Measurements from ENCODE around the gene ACTL8.

The ACTL8 gene

DNA sequence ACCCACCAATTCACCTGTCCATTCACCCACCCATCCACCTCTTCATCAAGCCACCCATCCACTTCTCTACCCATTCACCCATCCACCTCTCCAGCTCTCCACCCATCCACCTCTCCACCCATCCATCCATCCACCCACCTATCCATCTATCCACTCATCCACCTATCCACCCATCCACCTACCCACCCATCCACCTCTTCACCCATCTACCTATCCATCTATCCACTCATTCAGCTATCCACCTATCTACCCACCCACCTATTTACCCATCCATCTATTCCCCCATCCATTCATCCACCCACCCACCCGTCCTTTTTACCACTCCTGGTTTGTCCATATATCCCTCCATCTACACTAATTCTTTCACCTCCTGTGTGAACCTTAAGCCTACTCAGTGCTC lies 105.7 kb downstream of the ACTL8 start:
- no peak overlapping the region for H3K9ac ChIP-seq (ENCODE audit: low read depth, low read length)
- H3K4me3 ChIP-seq (ENCODE audit: low read depth, low read length): no peak overlapping the region
- no peaks in the 10 kb centered on the region for H3K36me3 ChIP-seq (ENCODE audit: control insufficient read depth, insufficient read depth, low read length)
- H3K4me1 ChIP-seq (ENCODE audit: control insufficient read depth, insufficient read depth, low read length): peaks cover 7% of the 10 kb centered on the region
- no peaks in the 10 kb centered on the region for H3K9me3 ChIP-seq (ENCODE audit: control insufficient read depth, insufficient read depth, low read length)
- H3K27me3 ChIP-seq (ENCODE audit: control insufficient read depth, insufficient read depth, low read length): no peaks in the 10 kb centered on the region

DNA sequence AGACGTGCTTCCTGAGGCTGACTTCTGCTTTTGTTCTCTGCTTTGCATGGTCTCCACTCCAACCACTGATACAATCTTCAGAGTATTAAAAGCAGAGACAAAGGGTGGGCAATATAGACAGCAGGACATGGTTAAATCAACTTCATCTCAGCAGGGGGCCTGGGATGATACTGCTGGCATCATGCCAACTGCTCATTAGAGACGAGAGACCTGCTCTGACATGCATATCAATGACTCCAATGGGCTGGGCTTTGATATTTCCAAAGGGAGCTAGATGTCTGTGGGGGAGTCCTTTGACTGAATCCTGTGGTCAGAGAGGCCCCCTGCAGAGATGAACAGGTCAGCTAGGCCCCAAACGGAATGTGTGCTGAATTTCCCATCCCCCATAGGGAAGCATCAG lies 106.6 kb downstream of the ACTL8 start:
- H3K36me3 ChIP-seq (ENCODE audit: control insufficient read depth, insufficient read depth, low read length): no peaks in the 10 kb centered on the region
- H3K4me3 ChIP-seq (ENCODE audit: low read depth, low read length): no peak overlapping the region
- H3K9me3 ChIP-seq (ENCODE audit: control insufficient read depth, insufficient read depth, low read length): no peaks in the 10 kb centered on the region
- H3K4me1 ChIP-seq (ENCODE audit: control insufficient read depth, insufficient read depth, low read length): peaks cover 7% of the 10 kb centered on the region
- H3K9ac ChIP-seq (ENCODE audit: low read depth, low read length): no peak overlapping the region
- no peaks in the 10 kb centered on the region for H3K27me3 ChIP-seq (ENCODE audit: control insufficient read depth, insufficient read depth, low read length)

DNA sequence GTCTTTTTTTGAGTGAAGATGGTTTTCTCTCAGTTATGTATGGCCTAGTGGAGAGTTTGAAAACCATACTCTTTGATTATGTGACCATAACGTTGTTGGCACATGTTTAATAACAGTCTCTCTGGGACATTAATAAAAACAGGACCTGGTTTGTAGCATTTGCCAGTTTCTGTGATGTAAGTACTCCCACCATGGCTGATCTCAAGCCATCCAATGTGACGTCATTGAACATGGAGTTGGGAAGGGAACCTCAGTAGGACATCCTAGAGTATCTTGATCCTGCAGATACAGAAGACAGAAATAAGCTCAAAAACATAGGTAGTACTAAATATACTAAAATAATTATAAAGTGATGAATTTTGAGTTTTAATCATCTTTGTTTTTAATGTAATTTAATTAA lies 107.0 kb downstream of the ACTL8 start:
- H3K27me3 ChIP-seq (ENCODE audit: control insufficient read depth, insufficient read depth, low read length): no peaks in the 10 kb centered on the region
- no peaks in the 10 kb centered on the region for H3K36me3 ChIP-seq (ENCODE audit: control insufficient read depth, insufficient read depth, low read length)
- H3K4me1 ChIP-seq (ENCODE audit: control insufficient read depth, insufficient read depth, low read length): peaks cover 7% of the 10 kb centered on the region
- no peak overlapping the region for H3K4me3 ChIP-seq (ENCODE audit: low read depth, low read length)
- no peak overlapping the region for H3K9ac ChIP-seq (ENCODE audit: low read depth, low read length)
- no peaks in the 10 kb centered on the region for H3K9me3 ChIP-seq (ENCODE audit: control insufficient read depth, insufficient read depth, low read length)

DNA sequence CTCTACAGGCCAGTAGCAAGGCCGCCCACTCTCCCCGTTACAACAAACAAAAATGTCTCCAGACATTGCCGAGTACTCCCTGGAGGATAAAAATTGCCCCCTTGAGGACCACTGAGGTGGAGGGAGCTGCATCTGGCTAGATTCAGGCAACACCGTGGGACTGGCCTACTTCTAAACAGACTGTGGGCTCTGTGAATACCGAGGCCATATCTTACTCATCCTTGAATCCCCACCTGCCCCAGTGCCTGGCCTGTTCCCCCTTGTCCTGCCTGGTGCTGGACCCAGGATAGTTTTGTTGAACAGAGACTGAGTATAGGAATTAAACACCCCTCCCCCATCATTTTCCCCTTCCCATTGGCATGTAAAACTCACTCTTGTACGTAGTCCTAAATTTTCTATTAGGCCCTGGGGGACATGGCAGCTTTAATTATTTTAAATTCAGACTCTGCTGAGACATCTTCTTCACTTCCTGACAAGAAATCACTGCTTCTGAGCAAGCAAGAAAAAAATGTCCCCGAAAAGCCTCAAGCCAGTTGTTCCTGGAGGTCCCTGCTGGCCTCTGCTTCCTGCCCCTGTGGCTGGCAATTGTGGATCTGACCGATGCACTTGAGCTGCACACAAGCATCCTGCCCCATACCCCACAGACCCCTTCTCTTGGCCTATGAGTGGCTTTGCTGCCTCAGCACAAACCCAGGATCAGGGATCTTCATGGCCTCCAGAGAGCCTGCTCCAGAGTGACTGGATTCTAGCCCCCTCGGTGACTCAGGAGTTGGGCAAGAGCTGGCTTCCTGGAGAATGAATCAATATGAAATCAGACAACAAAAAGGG lies 111.0 kb downstream of the ACTL8 start:
- Histone ChIP-seq H3K4me3 (ENCODE audit: low read depth, low read length) (no peak overlapping the region), H3K4me1 (ENCODE audit: control insufficient read depth, insufficient read depth, low read length) (peaks cover 7% of the 10 kb centered on the region), H3K9ac (ENCODE audit: low read depth, low read length) (no peak overlapping the region), H3K9me3 (ENCODE audit: control insufficient read depth, insufficient read depth, low read length) (no peaks in the 10 kb centered on the region), H3K36me3 (ENCODE audit: control insufficient read depth, insufficient read depth, low read length) (no peaks in the 10 kb centered on the region), H3K27me3 (ENCODE audit: control insufficient read depth, insufficient read depth, low read length) (no peaks in the 10 kb centered on the region)

DNA sequence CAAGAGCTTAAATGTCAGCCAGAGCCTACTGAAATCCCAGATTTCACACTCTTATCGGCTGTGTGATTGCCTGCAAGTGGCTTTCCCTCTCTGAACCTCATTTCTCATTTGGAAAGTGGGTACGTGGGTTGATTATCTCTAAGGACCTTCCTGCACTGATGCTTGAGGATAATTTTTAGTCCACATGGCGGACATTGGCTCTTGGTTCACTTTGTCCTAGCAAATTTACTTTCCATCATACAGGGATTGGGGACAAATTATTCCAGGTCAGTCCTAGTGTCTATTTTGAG lies 111.6 kb downstream of the ACTL8 start:
- no peak overlapping the region for H3K4me3 ChIP-seq (ENCODE audit: low read depth, low read length)
- H3K9ac ChIP-seq (ENCODE audit: low read depth, low read length): no peak overlapping the region
- H3K4me1 ChIP-seq (ENCODE audit: control insufficient read depth, insufficient read depth, low read length): peaks cover 6% of the 10 kb centered on the region
- H3K36me3 ChIP-seq (ENCODE audit: control insufficient read depth, insufficient read depth, low read length): no peaks in the 10 kb centered on the region
- no peaks in the 10 kb centered on the region for H3K9me3 ChIP-seq (ENCODE audit: control insufficient read depth, insufficient read depth, low read length)
- H3K27me3 ChIP-seq (ENCODE audit: control insufficient read depth, insufficient read depth, low read length): no peaks in the 10 kb centered on the region

DNA sequence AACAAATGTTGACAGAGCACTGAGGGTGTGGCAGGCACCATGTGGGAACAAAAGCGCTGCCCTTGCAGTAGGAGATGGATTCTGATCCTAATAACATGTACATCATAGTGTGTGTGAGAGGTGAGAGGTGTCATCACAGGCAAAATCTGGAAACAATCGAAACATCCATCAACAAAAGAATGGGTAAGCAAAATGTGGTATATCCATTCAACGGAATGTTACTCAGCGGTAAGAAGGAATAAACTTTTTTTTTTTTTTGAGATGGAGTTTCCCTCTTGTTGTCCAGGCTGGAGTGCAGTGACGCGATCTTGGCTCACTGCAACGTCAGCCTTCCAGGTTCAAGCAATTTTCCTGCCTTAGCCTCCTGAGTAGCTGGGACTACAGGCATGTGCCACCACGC lies 112.3 kb downstream of the ACTL8 start:
- H3K4me1 ChIP-seq (ENCODE audit: control insufficient read depth, insufficient read depth, low read length): no peaks in the 10 kb centered on the region
- no peaks in the 10 kb centered on the region for H3K36me3 ChIP-seq (ENCODE audit: control insufficient read depth, insufficient read depth, low read length)
- H3K9me3 ChIP-seq (ENCODE audit: control insufficient read depth, insufficient read depth, low read length): no peaks in the 10 kb centered on the region
- no peak overlapping the region for H3K9ac ChIP-seq (ENCODE audit: low read depth, low read length)
- no peak overlapping the region for H3K4me3 ChIP-seq (ENCODE audit: low read depth, low read length)
- H3K27me3 ChIP-seq (ENCODE audit: control insufficient read depth, insufficient read depth, low read length): no peaks in the 10 kb centered on the region

DNA sequence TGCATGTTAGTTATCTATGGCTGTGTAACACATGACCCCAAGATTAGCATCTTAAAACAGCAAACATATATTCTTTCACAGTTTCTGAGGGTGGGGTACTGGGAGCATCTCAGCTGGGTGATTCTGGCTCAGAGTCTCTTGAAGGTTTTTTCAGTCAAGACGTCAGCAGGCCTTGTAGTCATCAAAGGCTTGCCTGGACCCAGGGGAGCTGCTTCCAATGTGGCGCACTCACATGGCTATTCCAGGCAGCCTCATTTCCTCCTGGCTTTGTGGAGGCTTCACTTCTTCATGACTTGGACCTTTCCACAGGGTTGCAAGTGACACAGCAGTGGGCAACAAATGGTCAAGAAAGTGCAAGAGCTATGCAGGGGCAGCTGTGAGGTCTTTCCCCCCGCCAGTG lies 114.7 kb downstream of the ACTL8 start:
- Histone ChIP-seq H3K36me3 (ENCODE audit: control insufficient read depth, insufficient read depth, low read length) (no peaks in the 10 kb centered on the region), H3K9ac (ENCODE audit: low read depth, low read length) (no peak overlapping the region), H3K9me3 (ENCODE audit: control insufficient read depth, insufficient read depth, low read length) (no peaks in the 10 kb centered on the region), H3K27me3 (ENCODE audit: control insufficient read depth, insufficient read depth, low read length) (no peaks in the 10 kb centered on the region), H3K4me1 (ENCODE audit: control insufficient read depth, insufficient read depth, low read length) (no peaks in the 10 kb centered on the region), H3K4me3 (ENCODE audit: low read depth, low read length) (no peak overlapping the region)

DNA sequence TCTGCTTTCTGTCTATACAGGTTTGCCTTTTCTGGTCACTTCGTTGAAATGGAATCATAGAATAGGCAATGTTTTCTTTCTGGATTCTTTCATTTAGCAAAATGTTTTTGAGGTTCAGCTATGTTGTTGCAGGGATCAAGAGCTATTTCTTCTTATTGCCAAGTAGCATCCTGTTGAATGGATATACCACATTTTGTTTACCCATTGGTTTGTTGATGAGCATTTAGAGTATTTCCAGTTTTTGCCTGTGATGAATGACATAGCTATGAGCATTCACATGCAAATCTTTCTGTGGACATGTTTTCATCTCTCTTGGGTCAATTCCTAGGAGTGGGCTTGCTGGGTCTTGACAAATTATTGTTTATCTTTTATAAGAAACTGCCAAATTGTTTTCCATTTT lies 115.5 kb downstream of the ACTL8 start:
- Histone ChIP-seq H3K4me1 (ENCODE audit: control insufficient read depth, insufficient read depth, low read length) (no peaks in the 10 kb centered on the region), H3K4me3 (ENCODE audit: low read depth, low read length) (no peak overlapping the region), H3K27me3 (ENCODE audit: control insufficient read depth, insufficient read depth, low read length) (no peaks in the 10 kb centered on the region), H3K9ac (ENCODE audit: low read depth, low read length) (no peak overlapping the region), H3K36me3 (ENCODE audit: control insufficient read depth, insufficient read depth, low read length) (no peaks in the 10 kb centered on the region), H3K9me3 (ENCODE audit: control insufficient read depth, insufficient read depth, low read length) (no peaks in the 10 kb centered on the region)

DNA sequence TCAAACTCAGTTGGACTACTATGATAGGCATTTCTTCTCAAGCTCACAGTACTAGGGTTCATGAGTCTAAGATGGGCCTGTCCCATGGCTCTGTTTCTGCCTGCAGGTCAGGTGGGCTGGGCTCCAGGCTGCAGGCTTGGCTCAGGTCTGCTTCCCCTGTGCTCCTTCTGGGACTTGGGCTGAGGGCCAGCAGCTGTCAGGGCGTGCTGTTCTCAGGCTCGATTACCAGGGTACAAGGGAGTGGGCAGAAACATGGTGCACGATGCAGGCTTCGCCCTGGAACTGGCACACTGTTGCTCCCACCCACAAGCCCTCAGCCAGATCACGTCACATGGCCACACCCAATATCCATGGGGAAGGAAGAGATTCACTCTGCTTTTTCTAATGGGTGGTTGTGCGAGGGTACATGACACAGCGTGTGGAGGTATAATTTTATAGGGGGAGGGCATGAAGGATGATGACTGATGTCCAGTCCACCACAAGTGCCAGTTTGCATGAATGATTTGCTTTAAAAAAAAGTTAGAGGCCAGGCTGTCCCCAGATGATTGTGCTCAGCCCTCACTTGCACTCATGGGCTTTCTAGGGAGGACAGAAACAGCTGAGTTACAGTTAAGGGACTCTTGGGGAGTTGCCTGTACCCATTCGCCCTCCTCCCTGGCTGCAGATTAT lies 118.0 kb downstream of the ACTL8 start:
- H3K36me3 ChIP-seq (ENCODE audit: control insufficient read depth, insufficient read depth, low read length): no peaks in the 10 kb centered on the region
- no peaks in the 10 kb centered on the region for H3K27me3 ChIP-seq (ENCODE audit: control insufficient read depth, insufficient read depth, low read length)
- H3K9ac ChIP-seq (ENCODE audit: low read depth, low read length): no peak overlapping the region
- H3K4me3 ChIP-seq (ENCODE audit: low read depth, low read length): no peak overlapping the region
- no peaks in the 10 kb centered on the region for H3K4me1 ChIP-seq (ENCODE audit: control insufficient read depth, insufficient read depth, low read length)
- H3K9me3 ChIP-seq (ENCODE audit: control insufficient read depth, insufficient read depth, low read length): no peaks in the 10 kb centered on the region

DNA sequence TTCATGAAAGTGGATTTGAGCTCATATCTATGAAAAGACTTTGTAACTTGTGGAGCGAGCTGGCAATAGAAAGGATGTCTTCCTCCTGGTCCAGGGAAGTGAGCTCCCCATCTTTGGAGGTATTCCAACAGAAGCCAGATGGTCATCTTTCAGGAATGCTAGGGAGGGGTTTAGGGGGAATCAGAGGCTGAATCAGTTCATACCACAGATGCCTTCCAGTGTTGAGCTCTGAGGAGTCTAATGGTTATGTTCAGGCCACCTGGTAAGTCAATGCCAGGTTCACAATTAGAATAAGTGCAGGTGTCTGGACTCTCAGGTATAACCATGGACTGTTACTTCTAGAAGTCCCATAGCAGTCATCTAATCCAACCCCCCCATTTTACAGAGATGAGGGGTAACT lies 119.1 kb downstream of the ACTL8 start:
- Histone ChIP-seq H3K27me3 (ENCODE audit: control insufficient read depth, insufficient read depth, low read length) (no peaks in the 10 kb centered on the region), H3K9me3 (ENCODE audit: control insufficient read depth, insufficient read depth, low read length) (no peaks in the 10 kb centered on the region), H3K4me3 (ENCODE audit: low read depth, low read length) (no peak overlapping the region), H3K36me3 (ENCODE audit: control insufficient read depth, insufficient read depth, low read length) (no peaks in the 10 kb centered on the region), H3K4me1 (ENCODE audit: control insufficient read depth, insufficient read depth, low read length) (no peaks in the 10 kb centered on the region), H3K9ac (ENCODE audit: low read depth, low read length) (no peak overlapping the region)

DNA sequence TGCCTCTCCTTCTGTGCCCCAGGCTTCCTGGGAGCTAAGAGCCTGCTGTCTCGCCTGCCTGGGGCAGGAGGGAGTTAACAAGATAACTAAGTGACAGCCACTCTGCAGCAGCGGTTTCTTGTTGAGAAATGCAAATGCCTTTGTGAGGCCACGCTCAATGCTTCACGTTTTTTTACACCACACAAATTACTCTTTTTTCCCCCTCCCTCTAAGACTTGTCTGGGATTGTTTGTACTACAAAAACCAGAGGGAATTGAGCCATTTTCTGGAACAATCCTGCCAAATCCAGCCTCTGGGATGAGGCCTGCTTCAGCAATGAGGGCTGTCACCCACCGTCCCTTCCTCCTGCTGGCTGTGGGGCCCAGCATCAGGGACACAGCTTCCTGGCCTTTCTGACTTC lies 119.6 kb downstream of the ACTL8 start:
- H3K27me3 ChIP-seq (ENCODE audit: control insufficient read depth, insufficient read depth, low read length): no peaks in the 10 kb centered on the region
- no peaks in the 10 kb centered on the region for H3K9me3 ChIP-seq (ENCODE audit: control insufficient read depth, insufficient read depth, low read length)
- H3K36me3 ChIP-seq (ENCODE audit: control insufficient read depth, insufficient read depth, low read length): no peaks in the 10 kb centered on the region
- no peak overlapping the region for H3K4me3 ChIP-seq (ENCODE audit: low read depth, low read length)
- H3K9ac ChIP-seq (ENCODE audit: low read depth, low read length): no peak overlapping the region
- no peaks in the 10 kb centered on the region for H3K4me1 ChIP-seq (ENCODE audit: control insufficient read depth, insufficient read depth, low read length)

DNA sequence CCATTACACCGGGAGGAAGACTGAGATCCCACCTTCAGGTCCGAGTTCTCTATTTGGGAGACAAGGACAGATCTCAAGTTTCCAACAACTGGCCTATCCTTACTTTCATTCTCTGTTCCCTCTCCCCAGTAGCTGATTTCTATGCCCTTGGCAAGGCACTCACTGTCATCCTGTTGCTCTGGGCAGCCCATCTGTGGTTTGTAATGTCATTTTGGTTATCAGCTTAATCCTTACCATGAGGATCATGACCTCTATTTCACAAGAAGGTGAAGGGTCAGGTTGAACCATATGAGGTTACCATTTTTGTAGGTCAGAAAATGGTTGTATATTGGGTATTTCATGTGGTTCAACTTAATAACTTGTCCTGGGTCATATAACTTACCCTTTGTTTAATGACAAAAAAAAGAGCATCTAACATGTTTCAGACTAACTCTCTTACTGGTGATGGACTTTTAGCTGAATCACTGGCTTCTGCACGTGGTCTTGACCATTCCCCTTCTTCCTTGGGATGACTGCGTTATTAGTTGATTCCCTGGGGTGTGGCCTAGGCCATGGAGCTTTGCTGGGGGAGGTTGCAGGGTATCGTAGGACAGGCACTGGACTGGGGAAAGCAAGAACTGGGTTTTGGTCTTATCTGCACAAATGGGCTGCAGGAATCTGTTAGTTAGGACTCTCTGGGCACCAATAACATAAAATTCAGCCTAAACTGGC lies 120.2 kb downstream of the ACTL8 start:
- no peaks in the 10 kb centered on the region for H3K27me3 ChIP-seq (ENCODE audit: control insufficient read depth, insufficient read depth, low read length)
- H3K4me1 ChIP-seq (ENCODE audit: control insufficient read depth, insufficient read depth, low read length): no peaks in the 10 kb centered on the region
- no peaks in the 10 kb centered on the region for H3K9me3 ChIP-seq (ENCODE audit: control insufficient read depth, insufficient read depth, low read length)
- H3K9ac ChIP-seq (ENCODE audit: low read depth, low read length): no peak overlapping the region
- H3K36me3 ChIP-seq (ENCODE audit: control insufficient read depth, insufficient read depth, low read length): no peaks in the 10 kb centered on the region
- no peak overlapping the region for H3K4me3 ChIP-seq (ENCODE audit: low read depth, low read length)
